Natural killer cell (primary cell): ENCODE results near the gene ALPK1. TPM values are rescaled to one million over a fixed set of nuclear protein-coding genes. Genes with fewer than 3 reads are reported as not detected.
"Not testable (repeated sequence)": the region's sequence is repeated elsewhere in the genome, so short reads cannot be mapped to it uniquely, and the experiment has no call there.

Experiments
- ATAC-seq, 3 donors: fragments of 150-1000 bp in 2 of 3; fragments of 200-7000 bp in 1 of 3; cut with Tn5 transposase; 1 replicate in 1 of 3; 2 replicates in 2 of 3; pipeline ENCODE4 v1.10.0; 2021; ENCODE audit warnings: mild to moderate bottlenecking in 2 of 3, moderate library complexity in 2 of 3
- DNase-seq, 2 donors: peaks; one replicate each; pipeline versions ENCODE4 v3.0.0 to v3.0.0-alpha.2; 2013 to 2021; ENCODE audit warnings: mixed read lengths in 1 of 2
- H3K27ac ChIP-seq: one replicate; pipeline ENCODE4 v1.5.1; 2013; ENCODE audit warnings: mild to moderate bottlenecking, low read length
- H3K27me3 ChIP-seq: one replicate; pipeline ENCODE4 v1.6.1; 2013; ENCODE audit warnings: low read length; ENCODE audit not compliant: control insufficient read depth, insufficient read depth
- H3K36me3 ChIP-seq: one replicate; pipeline ENCODE4 v1.6.1; 2013; ENCODE audit warnings: low read length; ENCODE audit not compliant: control insufficient read depth, insufficient read depth
- H3K4me1 ChIP-seq: one replicate; pipeline ENCODE4 v1.6.1; 2013; ENCODE audit warnings: low read length; ENCODE audit not compliant: control insufficient read depth, insufficient read depth
- H3K4me3 ChIP-seq: one replicate; pipeline ENCODE4 v1.5.1; 2013; ENCODE audit warnings: low read length
- H3K9me3 ChIP-seq: one replicate; pipeline ENCODE4 v1.6.1; 2013; ENCODE audit warnings: low read length; ENCODE audit not compliant: control insufficient read depth, insufficient read depth
- H3K27ac Mint-ChIP-seq, 2 donors: one replicate each; pipeline ENCODE4 v1.8.0; 2022; ENCODE audit warnings: mild to moderate bottlenecking in 2 of 2, mixed read lengths in 2 of 2, moderate library complexity in 1 of 2
- H3K27me3 Mint-ChIP-seq, 2 donors: one replicate each; pipeline ENCODE4 v1.8.0; 2022; ENCODE audit warnings: low read depth in 2 of 2, mixed read lengths in 2 of 2
- H3K36me3 Mint-ChIP-seq: one replicate; pipeline ENCODE4 v1.8.0; 2022; ENCODE audit warnings: mixed read lengths
- H3K4me1 Mint-ChIP-seq, 2 donors: one replicate each; pipeline ENCODE4 v1.8.0; 2022; ENCODE audit warnings: mixed read lengths in 2 of 2
- H3K4me3 Mint-ChIP-seq: one replicate; pipeline ENCODE4 v1.8.0; 2022; ENCODE audit warnings: mild to moderate bottlenecking, moderate library complexity, mixed read lengths
- H3K9me3 Mint-ChIP-seq, 2 donors: one replicate each; pipeline ENCODE4 v1.8.0; 2022; ENCODE audit warnings: mixed read lengths in 2 of 2
- WGBS: methylation state at CpG from one replicate; pipeline ENCODE4 v1.1.7; 2013; ENCODE audit warnings: missing lambda C conversion rate; ENCODE audit not compliant: insufficient coverage; 5-methylcytosine and 5-hydroxymethylcytosine counted together
- intact Hi-C: fragments of 100-400 bp; cut with micrococcal nuclease; formaldehyde crosslinking; loops from one replicate; pipeline ENCODE4 v1.14.2; 2022
- total RNA-seq, 4 donors: library from RNA; stranded (reverse); fragments of 120-200 nt in 1 of 4; gene quantifications; one replicate each; pipeline versions ENCODE4 v1.2.3 to v1.2.4, GENCODE V29; 2013 to 2022
- TF ChIP-seq, protein P1 (sequence below): fragments of 200-600 bp; IDR thresholded peaks from one replicate; pipeline ENCODE4 v1.8.0; 2022; ENCODE audit warnings: antibody characterized with exemption

ALPK1 gene
- total RNA-seq, 3 donors from 2014 or later (not counting 1 experiment from before 2014, with no cell fraction given): 1.9 to 6.5 (median 3.9) TPM

DNA sequence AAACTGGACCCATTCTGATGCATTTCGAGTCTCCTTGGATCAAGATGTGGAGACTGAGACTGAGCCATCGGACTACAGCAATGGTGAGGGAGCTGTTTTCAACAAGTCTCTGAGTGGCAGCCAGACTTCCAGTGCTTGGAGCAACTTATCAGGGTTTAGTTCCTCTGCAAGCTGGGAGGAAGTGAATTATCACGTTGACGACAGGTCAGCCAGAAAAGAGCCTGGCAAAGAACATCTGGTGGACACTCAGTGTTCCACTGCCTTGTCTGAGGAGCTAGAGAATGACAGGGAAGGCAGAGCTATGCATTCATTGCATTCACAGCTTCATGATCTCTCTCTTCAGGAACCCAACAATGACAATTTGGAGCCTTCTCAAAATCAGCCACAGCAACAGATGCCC lies 134.0 kb downstream of the ALPK1 start:
- no peaks in the 10 kb centered on the region for H3K36me3 Mint-ChIP-seq
- TF ChIP-seq, protein P1, sequence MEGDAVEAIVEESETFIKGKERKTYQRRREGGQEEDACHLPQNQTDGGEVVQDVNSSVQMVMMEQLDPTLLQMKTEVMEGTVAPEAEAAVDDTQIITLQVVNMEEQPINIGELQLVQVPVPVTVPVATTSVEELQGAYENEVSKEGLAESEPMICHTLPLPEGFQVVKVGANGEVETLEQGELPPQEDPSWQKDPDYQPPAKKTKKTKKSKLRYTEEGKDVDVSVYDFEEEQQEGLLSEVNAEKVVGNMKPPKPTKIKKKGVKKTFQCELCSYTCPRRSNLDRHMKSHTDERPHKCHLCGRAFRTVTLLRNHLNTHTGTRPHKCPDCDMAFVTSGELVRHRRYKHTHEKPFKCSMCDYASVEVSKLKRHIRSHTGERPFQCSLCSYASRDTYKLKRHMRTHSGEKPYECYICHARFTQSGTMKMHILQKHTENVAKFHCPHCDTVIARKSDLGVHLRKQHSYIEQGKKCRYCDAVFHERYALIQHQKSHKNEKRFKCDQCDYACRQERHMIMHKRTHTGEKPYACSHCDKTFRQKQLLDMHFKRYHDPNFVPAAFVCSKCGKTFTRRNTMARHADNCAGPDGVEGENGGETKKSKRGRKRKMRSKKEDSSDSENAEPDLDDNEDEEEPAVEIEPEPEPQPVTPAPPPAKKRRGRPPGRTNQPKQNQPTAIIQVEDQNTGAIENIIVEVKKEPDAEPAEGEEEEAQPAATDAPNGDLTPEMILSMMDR: no peak
- Histone ChIP-seq H3K36me3 (no peaks in the 10 kb centered on the region), H3K9me3 (no peaks in the 10 kb centered on the region), H3K27me3 (no peaks in the 10 kb centered on the region), H3K4me1 (no peaks in the 10 kb centered on the region), H3K27ac (no peak overlapping the region), H3K4me3 (no peak overlapping the region)
- DNase-seq (no peak), ATAC-seq (no peak)
- H3K4me1 Mint-ChIP-seq: no peaks in the 10 kb centered on the region
- no peak overlapping the region for H3K4me3 Mint-ChIP-seq
- H3K27me3 Mint-ChIP-seq: no peaks in the 10 kb centered on the region
- 84% methylated on average over 4 of the region's 4 CpGs for WGBS
- intact Hi-C loops: no loop called here
- H3K9me3 Mint-ChIP-seq: no peaks in the 10 kb centered on the region
- H3K27ac Mint-ChIP-seq: no peak overlapping the region

DNA sequence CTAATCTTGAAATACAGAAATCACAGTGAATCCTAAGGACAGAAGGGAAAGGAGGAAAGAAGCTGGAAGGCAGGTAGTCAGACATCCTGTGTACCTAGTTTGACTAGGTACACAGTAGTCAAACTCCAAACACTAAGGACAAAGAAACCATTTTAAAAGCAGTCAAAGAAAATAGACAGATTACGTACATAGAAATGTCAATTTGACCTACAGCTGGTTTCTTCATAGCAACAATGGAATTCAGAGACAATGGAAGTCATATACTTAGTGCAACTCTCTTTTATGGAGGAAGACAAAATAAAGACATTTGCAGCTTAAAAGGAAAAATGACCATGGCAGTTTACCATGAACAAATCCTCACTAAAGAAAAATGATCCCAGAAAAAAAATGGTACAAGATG lies 139.8 kb downstream of the ALPK1 start:
- Mint-ChIP-seq H3K4me1 (no peaks in the 10 kb centered on the region), H3K27me3 (no peaks in the 10 kb centered on the region), H3K4me3 (no peak overlapping the region), H3K9me3 (peaks cover 0 to 2% of the 10 kb centered on the region in 2 donors), H3K27ac (no peak overlapping the region), H3K36me3 (no peaks in the 10 kb centered on the region)
- TF ChIP-seq, protein P1: no peak
- Histone ChIP-seq H3K4me1 (no peaks in the 10 kb centered on the region), H3K27me3 (no peaks in the 10 kb centered on the region), H3K4me3 (no peak overlapping the region), H3K27ac (no peak overlapping the region), H3K36me3 (no peaks in the 10 kb centered on the region), H3K9me3 (no peaks in the 10 kb centered on the region)
- intact Hi-C loops: no loop called here
- WGBS: 80% methylated on average over 1 of the region's 1 CpG
- DNase-seq (no peak), ATAC-seq (no peak)

DNA sequence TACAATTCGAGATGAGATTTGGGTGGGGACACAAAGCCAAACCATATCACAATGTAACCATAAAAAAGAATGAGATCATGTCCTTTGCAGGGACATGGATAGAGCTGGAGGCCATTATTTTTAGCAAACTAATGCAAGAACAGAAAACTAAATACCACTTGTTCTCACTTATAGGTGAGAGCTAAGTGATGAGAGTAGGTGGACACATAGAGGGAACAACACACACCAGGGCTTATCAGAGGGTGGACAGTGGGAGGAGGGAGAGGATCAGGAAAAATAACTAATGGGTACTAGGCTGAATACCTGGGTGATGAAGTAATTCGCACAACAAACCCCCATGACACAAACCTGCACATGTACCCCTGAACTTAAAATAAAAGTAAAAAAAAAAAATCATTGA lies 145.1 kb downstream of the ALPK1 start:
- H3K36me3 ChIP-seq, H3K9me3 Mint-ChIP-seq, H3K4me3 Mint-ChIP-seq, intact Hi-C loops, H3K9me3 ChIP-seq, DNase-seq, H3K4me1 ChIP-seq, H3K4me1 Mint-ChIP-seq, ATAC-seq, H3K36me3 Mint-ChIP-seq, H3K27me3 Mint-ChIP-seq, H3K27ac Mint-ChIP-seq, H3K27me3 ChIP-seq, H3K4me3 ChIP-seq, H3K27ac ChIP-seq: not testable (repeated sequence)
- WGBS: 100% methylated on average over 1 of the region's 2 CpGs

DNA sequence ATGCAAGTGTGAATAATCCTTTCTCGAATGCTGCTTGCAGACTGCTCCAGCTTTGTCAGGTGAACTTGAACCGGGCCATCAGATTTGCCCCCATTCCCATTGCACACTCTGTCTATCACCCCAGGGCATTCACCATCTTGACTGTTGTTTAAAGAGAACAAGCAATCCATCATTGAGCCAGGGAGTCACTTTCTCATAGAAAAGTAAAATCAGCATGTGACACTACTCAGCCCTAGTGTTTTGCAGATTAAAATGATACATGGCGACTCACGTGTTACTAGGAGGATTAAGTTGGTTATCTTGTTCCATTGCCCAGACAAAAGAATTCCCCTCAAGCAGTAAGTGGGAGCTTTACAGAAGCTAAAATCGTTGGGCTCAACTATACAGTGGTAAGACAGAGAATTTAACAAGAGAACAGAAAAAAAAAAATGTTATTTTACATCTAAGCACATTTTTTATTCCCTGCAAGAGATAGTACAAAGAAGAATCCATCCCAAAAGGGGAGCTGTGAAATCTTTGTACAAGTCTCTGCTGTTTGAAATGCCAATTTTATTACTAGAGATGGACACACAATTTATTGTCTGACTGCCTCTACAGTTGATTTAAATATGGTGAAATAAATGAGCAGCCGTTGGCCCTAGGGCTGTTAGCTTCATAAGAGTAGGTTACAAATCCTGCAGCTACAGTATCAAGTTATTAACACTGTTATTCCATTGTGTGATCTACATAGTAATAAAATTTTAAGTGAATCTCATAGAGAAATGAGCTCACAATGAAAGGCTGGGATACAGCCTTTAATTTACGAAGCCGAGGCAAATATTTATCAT lies 151.3 kb downstream of the ALPK1 start:
- H3K9me3 ChIP-seq: no peaks in the 10 kb centered on the region
- no peaks in the 10 kb centered on the region for H3K36me3 ChIP-seq
- ATAC-seq: no peak
- intact Hi-C loops: no loop called here
- peaks cover 0 to 5% of the 10 kb centered on the region in 2 donors for H3K27me3 Mint-ChIP-seq
- no peak for DNase-seq
- peaks cover 3 to 7% of the 10 kb centered on the region in 2 donors for H3K9me3 Mint-ChIP-seq
- TF ChIP-seq, protein P1: no peak
- H3K4me3 Mint-ChIP-seq: no peak overlapping the region
- no peaks in the 10 kb centered on the region for H3K4me1 Mint-ChIP-seq
- no peak overlapping the region for H3K27ac Mint-ChIP-seq
- no peak overlapping the region for H3K27ac ChIP-seq
- H3K27me3 ChIP-seq: no peaks in the 10 kb centered on the region
- H3K4me3 ChIP-seq: no peak overlapping the region
- no peaks in the 10 kb centered on the region for H3K4me1 ChIP-seq
- H3K36me3 Mint-ChIP-seq: no peaks in the 10 kb centered on the region
- WGBS: 84% methylated on average over 5 of the region's 8 CpGs
